ENCODE results near the gene CGB8. TPM values are rescaled to one million over a fixed set of nuclear protein-coding genes. Genes with fewer than 3 reads are reported as not detected.
A peak's percentile ranks its signal among the peaks of the same experiment; 100 is the strongest.

Gene CGB8
- total RNA-seq, 6 donors from 2014 or later, result not detected

DNA sequence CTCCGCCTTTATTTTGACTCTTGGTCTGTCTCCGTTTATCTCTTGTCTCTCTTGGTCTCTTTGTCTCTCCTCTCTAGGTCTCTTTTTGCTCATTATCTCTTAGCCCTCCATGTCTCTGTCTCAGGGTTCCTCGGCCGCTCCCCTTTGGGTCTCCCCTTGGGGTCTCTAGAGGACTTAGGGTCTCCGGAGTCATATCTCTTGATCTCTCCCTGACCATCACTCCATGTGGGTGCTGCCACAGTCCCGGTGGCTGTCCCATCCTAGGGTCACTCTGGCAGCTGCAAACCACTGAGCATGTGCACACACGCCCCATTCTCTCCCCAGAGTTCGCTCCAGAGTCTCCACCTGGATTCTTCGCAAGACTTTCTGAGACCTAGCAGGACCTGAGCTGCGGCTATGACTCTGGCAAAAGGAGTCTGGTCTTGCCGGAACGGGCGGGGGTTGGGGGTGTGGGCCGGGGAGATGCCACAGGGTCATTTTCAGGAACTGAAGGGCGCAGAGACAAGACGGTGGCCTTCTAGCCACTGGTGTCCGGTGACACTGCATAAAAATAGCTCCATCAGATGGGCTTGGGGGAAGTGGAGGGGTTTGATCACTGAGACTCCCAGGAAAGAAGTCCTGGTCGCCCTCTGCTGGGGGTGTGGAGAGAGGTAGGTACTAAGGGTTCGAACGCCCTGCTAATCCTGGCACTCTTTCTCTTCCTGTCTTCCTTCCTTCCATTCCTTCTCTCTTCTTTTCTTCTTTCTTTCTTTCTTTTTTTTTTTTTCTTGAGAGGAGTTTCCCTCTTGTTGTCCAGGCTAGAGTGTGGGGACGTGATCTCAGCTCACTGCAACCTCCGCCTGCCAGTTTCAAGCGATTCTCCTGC lies 24.8 kb upstream of the CGB8 start:
- Histone ChIP-seq H3K4me3 (no peak overlapping the region), H3K27me3 (peaks cover 0 to 33% (median 15%) of the 10 kb centered on the region in 4 donors), H3K4me1 (peaks cover 0 to 17% (median 3%) of the 10 kb centered on the region in 4 donors), H3K9me3 (no peaks in the 10 kb centered on the region), H3K36me3 (no peaks in the 10 kb centered on the region), H3K27ac (no peak overlapping the region)
- WGBS, 2 donors, result 63 to 64% methylated on average over 23 of the region's 23 CpGs
- DNase-seq, result no peak
- TF ChIP-seq EP300 (IDR thresholded peaks at IDR 0.05) (no peak), POLR2AphosphoS5 (IDR thresholded peaks at IDR 0.05) (no peak), POLR2A (IDR thresholded peaks at IDR 0.05) (no peak)
- TF ChIP-seq, protein P1, sequence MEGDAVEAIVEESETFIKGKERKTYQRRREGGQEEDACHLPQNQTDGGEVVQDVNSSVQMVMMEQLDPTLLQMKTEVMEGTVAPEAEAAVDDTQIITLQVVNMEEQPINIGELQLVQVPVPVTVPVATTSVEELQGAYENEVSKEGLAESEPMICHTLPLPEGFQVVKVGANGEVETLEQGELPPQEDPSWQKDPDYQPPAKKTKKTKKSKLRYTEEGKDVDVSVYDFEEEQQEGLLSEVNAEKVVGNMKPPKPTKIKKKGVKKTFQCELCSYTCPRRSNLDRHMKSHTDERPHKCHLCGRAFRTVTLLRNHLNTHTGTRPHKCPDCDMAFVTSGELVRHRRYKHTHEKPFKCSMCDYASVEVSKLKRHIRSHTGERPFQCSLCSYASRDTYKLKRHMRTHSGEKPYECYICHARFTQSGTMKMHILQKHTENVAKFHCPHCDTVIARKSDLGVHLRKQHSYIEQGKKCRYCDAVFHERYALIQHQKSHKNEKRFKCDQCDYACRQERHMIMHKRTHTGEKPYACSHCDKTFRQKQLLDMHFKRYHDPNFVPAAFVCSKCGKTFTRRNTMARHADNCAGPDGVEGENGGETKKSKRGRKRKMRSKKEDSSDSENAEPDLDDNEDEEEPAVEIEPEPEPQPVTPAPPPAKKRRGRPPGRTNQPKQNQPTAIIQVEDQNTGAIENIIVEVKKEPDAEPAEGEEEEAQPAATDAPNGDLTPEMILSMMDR (IDR thresholded peaks at IDR 0.05), result no peak
- no peak for ATAC-seq (ENCODE audit: low FRiP score in 2 of 2)

DNA sequence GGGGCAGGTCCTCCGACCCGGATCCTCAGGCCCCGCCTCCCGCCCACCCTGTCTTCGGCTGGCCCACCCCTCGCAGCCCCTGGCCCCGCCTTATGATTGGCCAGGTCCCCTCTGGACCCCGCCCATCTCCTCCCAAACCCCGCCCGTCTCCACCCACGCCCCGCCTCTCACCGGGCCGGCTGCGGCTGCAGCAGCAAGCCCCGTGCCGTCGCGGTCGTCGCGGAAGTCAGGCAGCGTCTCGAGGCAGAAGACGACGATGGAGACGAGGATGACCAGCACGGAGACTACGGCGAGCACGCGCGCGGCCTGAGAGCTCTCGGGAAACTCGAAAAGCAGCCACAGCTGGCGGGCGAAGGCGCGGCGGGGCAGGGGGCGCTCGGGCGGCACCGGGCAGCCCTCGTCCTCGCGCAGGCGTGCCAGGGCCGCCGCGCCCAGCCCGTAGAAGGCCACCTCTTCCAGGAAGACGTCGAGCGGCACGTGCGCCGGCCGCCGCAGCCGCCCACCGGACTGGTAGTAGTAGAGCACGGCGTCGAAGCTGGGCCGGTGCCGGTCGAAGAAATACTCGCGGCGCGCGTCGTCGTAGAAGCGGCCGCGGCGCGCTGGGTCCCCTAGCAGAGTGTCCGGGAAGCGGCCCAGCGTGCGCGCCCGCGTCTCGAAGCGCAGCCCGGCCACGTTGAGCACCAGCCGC lies 23.1 kb upstream of the CGB8 start:
- Histone ChIP-seq H3K4me1 (peaks cover 0 to 17% (median 3%) of the 10 kb centered on the region in 4 donors), H3K4me3 (peak overlapping the region in 3 of 4 donors; percentile 3 to 9 (median 8)), H3K27ac (no peak overlapping the region), H3K27me3 (peaks cover 0 to 33% (median 15%) of the 10 kb centered on the region in 4 donors), H3K36me3 (no peaks in the 10 kb centered on the region), H3K9me3 (no peaks in the 10 kb centered on the region)
- TF ChIP-seq, protein P1 (IDR thresholded peaks at IDR 0.05), result no peak
- TF ChIP-seq POLR2AphosphoS5 (IDR thresholded peaks at IDR 0.05) (no peak), EP300 (IDR thresholded peaks at IDR 0.05) (no peak), POLR2A (IDR thresholded peaks at IDR 0.05) (no peak)
- whole genome bisulfite sequencing, 2 donors, result 6 to 9% methylated on average over 17 to 24 of the region's 93 CpGs
- ATAC-seq (ENCODE audit: low FRiP score in 2 of 2) (no peak), DNase-seq (peak in 1 of 2 donors; percentile 86)

GRCh38 chr19:49070416-49070815 lies 21.5 kb upstream of the CGB8 start:
- H3K27me3 ChIP-seq, result peaks cover 1 to 34% (median 18%) of the 10 kb centered on the region in 4 donors
- ATAC-seq (ENCODE audit: low FRiP score in 2 of 2) (no peak), DNase-seq (no peak)
- H3K27ac ChIP-seq, result no peak overlapping the region
- peaks cover 0 to 18% (median 3%) of the 10 kb centered on the region in 4 donors for H3K4me1 ChIP-seq
- WGBS, 2 donors, result 94 to 96% methylated on average over 16 to 21 of the region's 21 CpGs
- H3K9me3 ChIP-seq, result no peaks in the 10 kb centered on the region
- TF ChIP-seq, protein P1 (IDR thresholded peaks at IDR 0.05), result no peak
- TF ChIP-seq POLR2AphosphoS5 (IDR thresholded peaks at IDR 0.05) (no peak), POLR2A (IDR thresholded peaks at IDR 0.05) (no peak), EP300 (IDR thresholded peaks at IDR 0.05) (no peak)
- H3K36me3 ChIP-seq, result no peaks in the 10 kb centered on the region
- H3K4me3 ChIP-seq, result no peak overlapping the region

GRCh38 chr19:49069026-49069425 lies 20.1 kb upstream of the CGB8 start:
- Histone ChIP-seq H3K4me3 (no peak overlapping the region), H3K27ac (no peak overlapping the region), H3K4me1 (peaks cover 7 to 23% (median 11%) of the 10 kb centered on the region in 4 donors), H3K27me3 (peaks cover 3 to 43% (median 22%) of the 10 kb centered on the region in 4 donors), H3K9me3 (no peaks in the 10 kb centered on the region), H3K36me3 (no peaks in the 10 kb centered on the region)
- TF ChIP-seq, protein P1 (IDR thresholded peaks at IDR 0.05), result no peak
- TF ChIP-seq POLR2AphosphoS5 (IDR thresholded peaks at IDR 0.05), result no peak
- TF ChIP-seq EP300 (IDR thresholded peaks at IDR 0.05), result no peak
- no peak for TF ChIP-seq POLR2A (IDR thresholded peaks at IDR 0.05)
- no peak for ATAC-seq (ENCODE audit: low FRiP score in 2 of 2)
- DNase-seq, result no peak
- 96 to 98% methylated on average over 5 to 9 of the region's 9 CpGs for WGBS, 2 donors

Measured in upper lobe of left lung (tissue), 6 donors.